Measurements from ENCODE around the gene ALPL. TPM values are rescaled to one million over a fixed set of nuclear protein-coding genes. Genes with fewer than 3 reads are reported as not detected.

The ALPL gene
- polyA plus RNA-seq, 2 donors: 2.4 to 2.7 TPM

DNA sequence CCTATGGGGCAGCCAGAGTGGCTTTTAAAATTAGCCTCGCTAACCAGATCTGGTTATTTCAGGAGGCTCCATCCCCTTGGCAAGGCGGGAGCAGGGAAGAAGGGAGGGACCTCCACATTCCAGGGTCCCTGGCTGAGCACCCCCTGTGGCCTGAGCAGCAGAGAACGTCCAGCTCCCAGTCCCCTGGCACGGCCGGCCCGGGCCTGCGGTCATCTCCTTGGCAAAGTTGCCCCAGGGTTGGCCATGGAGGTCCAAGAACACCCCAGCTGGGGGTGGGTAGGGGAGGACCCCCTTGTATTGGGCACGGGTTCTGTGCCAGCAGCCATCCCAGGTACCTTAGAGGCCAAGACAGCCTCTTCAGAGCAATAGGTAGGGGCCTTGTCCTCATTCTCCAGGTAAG, 84.0 kb downstream of the ALPL start:
- H3K9me3 ChIP-seq (ENCODE audit: control insufficient read depth in 2 of 2, insufficient read depth in 1 of 2, low read depth in 1 of 2, low read length in 1 of 2): no peaks in the 10 kb centered on the region
- no peaks in the 10 kb centered on the region for H3K27me3 ChIP-seq (ENCODE audit: control insufficient read depth in 1 of 2, insufficient read depth in 2 of 2, low read length in 2 of 2)
- 85 to 86% methylated on average over 8 of the region's 8 CpGs for WGBS, 2 donors
- H3K4me3 ChIP-seq (ENCODE audit: low read depth in 1 of 2, low read length in 2 of 2): no peak overlapping the region
- H3K27ac ChIP-seq (ENCODE audit: low read depth in 2 of 2, low read length in 1 of 2): no peak overlapping the region
- no peaks in the 10 kb centered on the region for H3K36me3 ChIP-seq (ENCODE audit: control insufficient read depth in 2 of 2, insufficient read depth in 2 of 2, low read length in 1 of 2)
- H3K4me1 ChIP-seq (ENCODE audit: control insufficient read depth in 2 of 2, insufficient read depth in 2 of 2, low read length in 1 of 2): no peaks in the 10 kb centered on the region

DNA sequence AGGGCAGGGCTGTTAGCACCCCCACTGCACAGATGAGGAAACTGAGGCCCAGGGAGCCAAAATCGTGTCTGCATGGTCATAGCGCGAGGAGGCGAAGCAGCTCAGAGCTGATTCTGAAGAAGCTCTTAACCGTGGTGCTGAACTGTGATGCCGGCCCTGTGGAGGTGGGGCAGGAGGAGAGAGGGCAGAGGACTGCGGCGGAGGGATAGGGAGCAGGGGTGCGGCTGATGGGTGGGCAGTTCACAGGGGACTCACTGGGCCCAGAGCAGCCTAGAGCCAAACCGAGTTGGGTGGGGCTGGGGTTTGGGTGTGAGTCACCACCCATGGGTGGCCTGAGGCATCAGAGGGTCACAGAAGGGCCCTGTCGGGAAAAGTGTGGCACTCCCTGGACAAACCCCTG, 85.3 kb downstream of the ALPL start:
- Histone ChIP-seq H3K4me3 (ENCODE audit: low read depth in 1 of 2, low read length in 2 of 2) (no peak overlapping the region), H3K27me3 (ENCODE audit: control insufficient read depth in 1 of 2, insufficient read depth in 2 of 2, low read length in 2 of 2) (no peaks in the 10 kb centered on the region), H3K9me3 (ENCODE audit: control insufficient read depth in 2 of 2, insufficient read depth in 1 of 2, low read depth in 1 of 2, low read length in 1 of 2) (no peaks in the 10 kb centered on the region), H3K4me1 (ENCODE audit: control insufficient read depth in 2 of 2, insufficient read depth in 2 of 2, low read length in 1 of 2) (no peaks in the 10 kb centered on the region), H3K27ac (ENCODE audit: low read depth in 2 of 2, low read length in 1 of 2) (no peak overlapping the region), H3K36me3 (ENCODE audit: control insufficient read depth in 2 of 2, insufficient read depth in 2 of 2, low read length in 1 of 2) (no peaks in the 10 kb centered on the region)
- WGBS, 2 donors: 56 to 57% methylated on average over 10 to 11 of the region's 11 CpGs

DNA sequence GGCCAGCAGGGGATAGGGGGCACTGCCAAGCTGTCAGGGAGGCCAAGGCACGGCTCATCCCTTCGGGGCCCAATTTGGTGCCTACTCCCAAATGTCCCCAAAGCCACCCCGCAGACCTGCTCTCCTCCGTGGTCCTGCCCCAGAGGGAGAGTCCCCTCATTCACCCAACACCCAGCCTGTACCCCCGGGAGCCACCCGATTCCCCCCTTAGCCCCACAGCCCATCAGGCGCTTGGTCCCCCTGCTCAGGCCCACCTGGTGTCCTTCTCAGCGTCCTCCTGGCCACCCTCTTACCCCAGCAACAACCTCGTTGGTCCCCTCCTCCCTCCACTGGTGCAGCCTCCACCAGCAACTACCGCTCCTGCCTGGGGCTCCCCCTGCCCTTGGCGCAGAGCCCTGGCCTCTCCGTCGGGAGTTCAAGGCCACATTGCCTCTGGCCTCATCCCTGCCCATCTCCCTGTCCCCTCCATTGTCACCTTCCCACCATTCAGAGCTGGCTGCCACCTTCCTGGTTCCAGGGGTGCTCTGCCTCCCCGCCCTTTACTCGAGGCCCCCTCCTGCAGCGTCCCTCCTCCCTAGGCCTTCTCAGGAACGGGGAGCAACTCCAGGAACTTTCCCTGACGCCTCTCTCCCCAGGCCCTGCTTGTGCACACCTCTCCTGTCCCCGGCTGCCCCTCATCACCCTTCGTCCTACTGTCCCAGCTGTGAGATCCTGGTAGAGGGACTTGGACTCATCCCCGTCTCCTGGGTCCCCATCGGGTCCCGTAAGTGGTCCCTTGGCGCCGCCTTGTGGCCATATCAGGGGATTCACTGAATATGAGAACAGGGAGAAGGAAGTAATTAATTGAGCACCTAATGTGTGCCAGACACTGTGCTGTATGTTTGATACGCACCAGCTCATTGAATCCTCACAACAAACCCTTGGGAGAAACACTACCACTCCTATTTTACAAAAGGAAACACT, 86.0 kb downstream of the ALPL start:
- Histone ChIP-seq H3K27me3 (ENCODE audit: control insufficient read depth in 1 of 2, insufficient read depth in 2 of 2, low read length in 2 of 2) (no peaks in the 10 kb centered on the region), H3K27ac (ENCODE audit: low read depth in 2 of 2, low read length in 1 of 2) (no peak overlapping the region), H3K9me3 (ENCODE audit: control insufficient read depth in 2 of 2, insufficient read depth in 1 of 2, low read depth in 1 of 2, low read length in 1 of 2) (no peaks in the 10 kb centered on the region), H3K4me3 (ENCODE audit: low read depth in 1 of 2, low read length in 2 of 2) (no peak overlapping the region), H3K4me1 (ENCODE audit: control insufficient read depth in 2 of 2, insufficient read depth in 2 of 2, low read length in 1 of 2) (no peaks in the 10 kb centered on the region), H3K36me3 (ENCODE audit: control insufficient read depth in 2 of 2, insufficient read depth in 2 of 2, low read length in 1 of 2) (no peaks in the 10 kb centered on the region)
- 59 to 63% methylated on average over 26 of the region's 26 CpGs for WGBS, 2 donors

DNA sequence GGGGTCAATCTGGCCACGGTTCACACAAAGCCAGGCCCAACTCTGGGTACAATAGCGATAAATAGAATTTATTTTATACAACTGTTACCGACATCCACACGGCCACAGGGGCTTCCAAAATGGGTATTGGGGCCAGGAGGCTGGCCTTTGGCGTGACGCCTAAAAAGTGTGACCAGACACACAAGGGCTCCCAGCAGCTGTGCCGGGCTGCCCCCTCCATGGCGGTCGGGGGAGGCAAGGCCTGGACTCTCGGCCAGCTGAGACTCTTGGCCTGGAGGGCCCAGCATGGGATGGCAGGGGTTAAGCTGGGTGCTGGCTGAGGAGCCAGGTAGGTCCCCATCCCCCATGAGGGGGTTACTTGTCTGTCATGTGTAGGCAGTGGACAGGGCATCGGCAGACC, 87.0 kb downstream of the ALPL start:
- H3K27me3 ChIP-seq (ENCODE audit: control insufficient read depth in 1 of 2, insufficient read depth in 2 of 2, low read length in 2 of 2): no peaks in the 10 kb centered on the region
- no peaks in the 10 kb centered on the region for H3K9me3 ChIP-seq (ENCODE audit: control insufficient read depth in 2 of 2, insufficient read depth in 1 of 2, low read depth in 1 of 2, low read length in 1 of 2)
- H3K36me3 ChIP-seq (ENCODE audit: control insufficient read depth in 2 of 2, insufficient read depth in 2 of 2, low read length in 1 of 2): no peaks in the 10 kb centered on the region
- H3K4me1 ChIP-seq (ENCODE audit: control insufficient read depth in 2 of 2, insufficient read depth in 2 of 2, low read length in 1 of 2): no peaks in the 10 kb centered on the region
- no peak overlapping the region for H3K27ac ChIP-seq (ENCODE audit: low read depth in 2 of 2, low read length in 1 of 2)
- WGBS, 2 donors: 82 to 85% methylated on average over 11 of the region's 11 CpGs
- H3K4me3 ChIP-seq (ENCODE audit: low read depth in 1 of 2, low read length in 2 of 2): no peak overlapping the region

DNA sequence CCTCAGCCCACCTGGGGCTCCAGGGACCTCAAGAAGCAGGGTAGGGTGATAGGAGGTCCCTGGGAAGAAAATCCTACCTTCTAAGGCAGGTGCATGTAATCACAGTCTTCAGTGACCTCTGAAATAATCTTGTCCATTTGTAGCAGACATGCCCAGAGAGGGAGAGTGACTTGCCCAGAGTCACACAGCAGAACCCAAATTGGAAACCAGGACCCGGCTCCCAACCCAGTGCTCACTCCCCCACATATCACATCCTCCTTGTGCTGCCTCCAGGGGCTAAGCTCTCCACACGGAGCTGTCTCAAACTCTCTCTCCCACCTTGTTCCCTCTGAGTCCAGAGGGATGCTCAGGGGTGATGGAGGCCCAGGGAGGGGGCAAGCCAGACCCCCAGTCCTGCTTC, 87.4 kb downstream of the ALPL start:
- H3K9me3 ChIP-seq (ENCODE audit: control insufficient read depth in 2 of 2, insufficient read depth in 1 of 2, low read depth in 1 of 2, low read length in 1 of 2): no peaks in the 10 kb centered on the region
- no peaks in the 10 kb centered on the region for H3K27me3 ChIP-seq (ENCODE audit: control insufficient read depth in 1 of 2, insufficient read depth in 2 of 2, low read length in 2 of 2)
- H3K27ac ChIP-seq (ENCODE audit: low read depth in 2 of 2, low read length in 1 of 2): no peak overlapping the region
- 84 to 96% methylated on average over 2 of the region's 2 CpGs for WGBS, 2 donors
- H3K4me1 ChIP-seq (ENCODE audit: control insufficient read depth in 2 of 2, insufficient read depth in 2 of 2, low read length in 1 of 2): no peaks in the 10 kb centered on the region
- H3K4me3 ChIP-seq (ENCODE audit: low read depth in 1 of 2, low read length in 2 of 2): no peak overlapping the region
- no peaks in the 10 kb centered on the region for H3K36me3 ChIP-seq (ENCODE audit: control insufficient read depth in 2 of 2, insufficient read depth in 2 of 2, low read length in 1 of 2)

DNA sequence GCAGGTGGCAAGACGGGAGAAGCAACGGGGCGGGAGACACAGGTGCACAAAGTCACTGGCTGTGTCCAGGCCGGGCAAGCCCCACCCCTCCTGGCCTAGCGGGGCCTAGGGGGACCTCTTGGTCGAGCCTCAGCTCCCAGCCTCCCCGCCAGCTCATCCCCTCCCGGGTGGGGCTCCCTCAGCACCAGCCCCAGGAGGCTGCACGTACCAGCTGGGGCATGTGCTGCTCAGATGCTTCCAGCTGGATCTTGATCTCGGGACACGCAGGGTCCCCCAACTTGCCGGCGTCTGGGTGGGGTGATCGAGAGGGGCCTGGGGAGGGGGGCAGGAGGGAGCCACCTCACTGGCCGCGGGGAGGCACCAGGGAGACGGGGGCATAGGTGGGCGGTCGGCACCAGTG, 88.5 kb downstream of the ALPL start:
- H3K27ac ChIP-seq (ENCODE audit: low read depth in 2 of 2, low read length in 1 of 2): no peak overlapping the region
- H3K36me3 ChIP-seq (ENCODE audit: control insufficient read depth in 2 of 2, insufficient read depth in 2 of 2, low read length in 1 of 2): no peaks in the 10 kb centered on the region
- no peaks in the 10 kb centered on the region for H3K9me3 ChIP-seq (ENCODE audit: control insufficient read depth in 2 of 2, insufficient read depth in 1 of 2, low read depth in 1 of 2, low read length in 1 of 2)
- H3K4me3 ChIP-seq (ENCODE audit: low read depth in 1 of 2, low read length in 2 of 2): no peak overlapping the region
- H3K4me1 ChIP-seq (ENCODE audit: control insufficient read depth in 2 of 2, insufficient read depth in 2 of 2, low read length in 1 of 2): no peaks in the 10 kb centered on the region
- no peaks in the 10 kb centered on the region for H3K27me3 ChIP-seq (ENCODE audit: control insufficient read depth in 1 of 2, insufficient read depth in 2 of 2, low read length in 2 of 2)
- 66 to 79% methylated on average over 16 to 19 of the region's 19 CpGs for WGBS, 2 donors

DNA sequence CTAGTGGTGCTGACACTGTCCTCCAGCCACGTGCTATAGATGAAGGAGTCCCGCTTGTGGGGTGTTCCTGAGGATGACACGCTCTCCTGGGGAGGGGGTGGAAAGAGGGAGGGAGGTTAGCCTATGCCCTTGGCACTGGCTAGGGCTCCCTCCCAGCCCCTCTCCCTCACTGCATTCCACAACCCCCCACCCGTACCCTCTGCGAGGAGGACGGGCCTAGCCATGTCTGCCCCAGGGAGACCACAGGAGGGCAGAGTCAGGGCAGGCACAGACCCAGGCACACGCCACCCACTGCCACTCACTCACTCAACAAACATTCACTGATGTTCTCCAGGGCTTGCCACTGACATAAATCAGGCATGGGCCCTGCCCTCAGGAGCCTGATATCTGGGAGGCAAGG, 89.2 kb downstream of the ALPL start:
- Histone ChIP-seq H3K4me1 (ENCODE audit: control insufficient read depth in 2 of 2, insufficient read depth in 2 of 2, low read length in 1 of 2) (no peaks in the 10 kb centered on the region), H3K9me3 (ENCODE audit: control insufficient read depth in 2 of 2, insufficient read depth in 1 of 2, low read depth in 1 of 2, low read length in 1 of 2) (no peaks in the 10 kb centered on the region), H3K27ac (ENCODE audit: low read depth in 2 of 2, low read length in 1 of 2) (no peak overlapping the region), H3K27me3 (ENCODE audit: control insufficient read depth in 1 of 2, insufficient read depth in 2 of 2, low read length in 2 of 2) (no peaks in the 10 kb centered on the region), H3K36me3 (ENCODE audit: control insufficient read depth in 2 of 2, insufficient read depth in 2 of 2, low read length in 1 of 2) (no peaks in the 10 kb centered on the region), H3K4me3 (ENCODE audit: low read depth in 1 of 2, low read length in 2 of 2) (no peak overlapping the region)
- WGBS, 2 donors: 70 to 71% methylated on average over 7 of the region's 7 CpGs

DNA sequence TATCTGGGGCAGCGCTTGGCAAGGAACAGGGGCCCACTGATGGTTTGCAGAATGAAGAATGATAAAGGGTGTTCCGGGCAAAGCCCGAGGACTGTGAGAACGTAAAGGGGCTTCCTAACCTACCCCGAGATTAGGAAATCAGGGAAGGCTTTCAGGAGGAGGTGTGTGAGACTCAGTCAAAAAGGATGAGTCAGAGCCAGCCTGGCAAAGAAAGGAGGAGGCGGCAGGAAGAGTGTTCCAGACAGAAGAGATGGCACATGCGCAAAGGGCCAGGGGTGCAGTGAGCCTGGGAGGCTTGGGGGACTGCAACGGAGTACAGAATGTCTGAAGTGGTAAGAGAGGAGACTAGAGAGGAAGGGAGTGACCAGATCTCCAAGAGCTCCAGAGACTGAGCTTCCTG, 89.7 kb downstream of the ALPL start:
- no peak overlapping the region for H3K27ac ChIP-seq (ENCODE audit: low read depth in 2 of 2, low read length in 1 of 2)
- no peaks in the 10 kb centered on the region for H3K36me3 ChIP-seq (ENCODE audit: control insufficient read depth in 2 of 2, insufficient read depth in 2 of 2, low read length in 1 of 2)
- 75 to 77% methylated on average over 8 of the region's 8 CpGs for WGBS, 2 donors
- no peaks in the 10 kb centered on the region for H3K4me1 ChIP-seq (ENCODE audit: control insufficient read depth in 2 of 2, insufficient read depth in 2 of 2, low read length in 1 of 2)
- H3K4me3 ChIP-seq (ENCODE audit: low read depth in 1 of 2, low read length in 2 of 2): no peak overlapping the region
- no peaks in the 10 kb centered on the region for H3K9me3 ChIP-seq (ENCODE audit: control insufficient read depth in 2 of 2, insufficient read depth in 1 of 2, low read depth in 1 of 2, low read length in 1 of 2)
- no peaks in the 10 kb centered on the region for H3K27me3 ChIP-seq (ENCODE audit: control insufficient read depth in 1 of 2, insufficient read depth in 2 of 2, low read length in 2 of 2)

DNA sequence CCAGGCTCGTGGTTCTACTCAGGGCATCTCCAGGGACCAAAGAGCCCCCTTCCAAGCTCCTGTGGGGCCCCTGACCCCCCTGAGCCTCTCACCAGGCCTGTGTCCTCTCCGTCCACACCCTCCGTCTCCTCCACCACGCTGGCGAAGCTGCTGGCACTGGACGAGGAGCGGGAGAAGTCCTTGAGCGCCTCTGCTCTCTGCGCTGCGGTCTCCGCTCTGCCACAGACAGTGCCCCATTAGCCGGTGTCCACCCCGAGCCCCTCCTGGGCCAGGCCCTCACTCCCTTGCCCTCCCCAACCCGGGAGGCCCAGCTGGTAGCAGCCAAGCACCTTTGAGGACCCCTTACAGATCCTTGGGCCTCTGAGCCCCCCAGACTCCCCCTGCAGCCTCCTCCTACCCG, 90.2 kb downstream of the ALPL start:
- WGBS, 2 donors: 86 to 88% methylated on average over 15 of the region's 15 CpGs
- Histone ChIP-seq H3K4me3 (ENCODE audit: low read depth in 1 of 2, low read length in 2 of 2) (no peak overlapping the region), H3K27ac (ENCODE audit: low read depth in 2 of 2, low read length in 1 of 2) (no peak overlapping the region), H3K36me3 (ENCODE audit: control insufficient read depth in 2 of 2, insufficient read depth in 2 of 2, low read length in 1 of 2) (no peaks in the 10 kb centered on the region), H3K27me3 (ENCODE audit: control insufficient read depth in 1 of 2, insufficient read depth in 2 of 2, low read length in 2 of 2) (no peaks in the 10 kb centered on the region), H3K4me1 (ENCODE audit: control insufficient read depth in 2 of 2, insufficient read depth in 2 of 2, low read length in 1 of 2) (no peaks in the 10 kb centered on the region), H3K9me3 (ENCODE audit: control insufficient read depth in 2 of 2, insufficient read depth in 1 of 2, low read depth in 1 of 2, low read length in 1 of 2) (no peaks in the 10 kb centered on the region)

All from esophagus (tissue), 2 donors.